HG03520 (cell line): ENCODE measurements around the gene BMAL1.
"Not testable (repeated sequence)": the region's sequence is repeated elsewhere in the genome, so short reads cannot be mapped to it uniquely, and the experiment has no call there.

Experiments
- ATAC-seq: cut with Tn5 transposase; IDR thresholded peaks from one replicate; pipeline ENCODE4 v1.9.1; 2021; ENCODE audit warnings: mild to moderate bottlenecking, moderate library complexity; ENCODE audit not compliant: unreplicated experiment

Gene BMAL1

GRCh38 chr11:13277768-13278608 lies at the start of gene BMAL1:
Gene BMAL1 (plus strand): TSS chr11:13277790. CDS start chr11:13354309, 76,519 bp downstream.
- ATAC-seq = peak; percentile 19

- ATAC-seq = no peak
These were observed 49.0 kb upstream of the BMAL1 start for GRCh38 chr11:13228572-13228971.

GRCh38 chr11:13229136-13229535 lies 48.5 kb upstream of the BMAL1 start:
- no peak for ATAC-seq

- no peak for ATAC-seq
These were observed 47.8 kb upstream of the BMAL1 start for GRCh38 chr11:13229711-13230318.

- ATAC-seq = no peak
These were observed 44.3 kb upstream of the BMAL1 start for GRCh38 chr11:13233173-13233745.

- ATAC-seq = no peak
These were observed 41.7 kb upstream of the BMAL1 start for GRCh38 chr11:13235895-13236294.

- no peak for ATAC-seq
These were observed 41.0 kb upstream of the BMAL1 start for GRCh38 chr11:13236626-13237025.

- no peak for ATAC-seq
These were observed 39.8 kb upstream of the BMAL1 start for GRCh38 chr11:13237761-13238160.

- ATAC-seq = peak; percentile 69
These were observed 38.6 kb upstream of the BMAL1 start for GRCh38 chr11:13238879-13239514.

- ATAC-seq = no peak
These were observed 35.0 kb upstream of the BMAL1 start for GRCh38 chr11:13242564-13242963.

- ATAC-seq = no peak
These were observed 29.8 kb upstream of the BMAL1 start for GRCh38 chr11:13247606-13248296.

GRCh38 chr11:13249177-13249576 lies 28.4 kb upstream of the BMAL1 start:
- ATAC-seq = no peak

- ATAC-seq = no peak
These were observed 27.6 kb upstream of the BMAL1 start for GRCh38 chr11:13249992-13250391.

GRCh38 chr11:13251966-13252365 lies 25.6 kb upstream of the BMAL1 start:
- no peak for ATAC-seq

GRCh38 chr11:13252438-13252837 lies 25.2 kb upstream of the BMAL1 start:
- ATAC-seq = no peak

GRCh38 chr11:13256216-13256615 lies 21.4 kb upstream of the BMAL1 start:
- no peak for ATAC-seq

- not testable (repeated sequence) for ATAC-seq
These were observed 19.5 kb upstream of the BMAL1 start for GRCh38 chr11:13258061-13258460.

- ATAC-seq = no peak
These were observed 18.7 kb upstream of the BMAL1 start for GRCh38 chr11:13258855-13259254.

GRCh38 chr11:13259374-13259773 lies 18.2 kb upstream of the BMAL1 start:
- ATAC-seq = no peak

GRCh38 chr11:13260201-13260962 lies 17.2 kb upstream of the BMAL1 start:
- ATAC-seq = no peak
